ENCODE results near the gene CDH11.

- no peak for TF ChIP-seq POLR2AphosphoS5 (IDR thresholded peaks at IDR 0.05; ENCODE audit: low read depth, low read length)
- no peak for TF ChIP-seq POLR2A (IDR thresholded peaks at IDR 0.05; ENCODE audit: low read depth, low read length)
- TF ChIP-seq SPI1 (IDR thresholded peaks at IDR 0.05; ENCODE audit: low read depth, low read length) = no peak
- no peak for TF ChIP-seq TAF1 (IDR thresholded peaks at IDR 0.05; ENCODE audit: low read depth, low read length)
- no peak for TF ChIP-seq POU2F2 (IDR thresholded peaks at IDR 0.05; ENCODE audit: low read depth, low read length)
- TF ChIP-seq PAX5 (IDR thresholded peaks at IDR 0.05; ENCODE audit: insufficient read depth, low read length, severe bottlenecking) = no peak
Measured at GRCh38 chr16:64907844-64908243, 214.0 kb downstream of the CDH11 start.
